ENCODE data around the gene SLC35F1. TPM values are rescaled to one million over a fixed set of nuclear protein-coding genes. Genes with fewer than 3 reads are reported as not detected.
A peak's percentile ranks its signal among the peaks of the same experiment; 100 is the strongest.

The SLC35F1 gene
- total and polyA plus RNA-seq, 9 of the 15 experiments (the other 6 are each of a cell fraction or from before 2014, with no cell fraction given): 0.03 to 0.06 TPM; not detected in 7

GRCh38 chr6:118186672-118187567, 279.9 kb downstream of the SLC35F1 start (continued):
- TF ChIP-seq ZNF764 (CRISPR knock-in tag; IDR thresholded peaks at IDR 0.05; ENCODE audit: low read depth) (no peak), E2F3 (CRISPR knock-in tag; IDR thresholded peaks at IDR 0.05) (no peak), ZBTB7A (IDR thresholded peaks at IDR 0.05; ENCODE audit: borderline replicate concordance, control insufficient read depth, low read depth, low read length) (no peak), CCAR2 (IDR thresholded peaks at IDR 0.05; ENCODE audit: low read depth, low read length) (no peak), ZNF436 (CRISPR knock-in tag; IDR thresholded peaks at IDR 0.05) (no peak), DACH1 (IDR thresholded peaks at IDR 0.05; ENCODE audit: partially characterized antibody) (no peak), TEAD4 (IDR thresholded peaks at IDR 0.05; ENCODE audit: low read length) (no peak), TEAD4 (CRISPR knock-in tag; IDR thresholded peaks at IDR 0.05; ENCODE audit: borderline replicate concordance) (no peak), HLTF (IDR thresholded peaks at IDR 0.05) (no peak), ZNF668 (CRISPR knock-in tag; IDR thresholded peaks at IDR 0.05) (no peak)

- H3K9me3 ChIP-seq (replicated peaks; ENCODE audit: control insufficient read depth, insufficient read depth, low read depth, low read length): no peaks in the 10 kb centered on the region
- no peak overlapping the region for H3K9ac ChIP-seq (ENCODE audit: insufficient read depth in 1 of 2, low read depth in 2 of 2, low read length in 2 of 2)
- no peaks in the 10 kb centered on the region for H3K4me1 ChIP-seq (replicated peaks in 1 of 2; ENCODE audit: control insufficient read depth in 2 of 2, insufficient read depth in 2 of 2, low read length in 2 of 2)
- H3K36me3 ChIP-seq (ENCODE audit: control insufficient read depth, insufficient read depth, low read length): no peaks in the 10 kb centered on the region
- DNase-seq (ENCODE audit: extremely low read depth in 1 of 4, low spot score in 3 of 4) (no peak), ATAC-seq (no peak), FAIRE-seq (no peak)
- H3K4me2 ChIP-seq (ENCODE audit: insufficient read depth, low read length): no peak overlapping the region
- in situ Hi-C loops (cut with MboI) (no loop called here), intact Hi-C loops (cut with micrococcal nuclease) (no loop called here)
- no peak overlapping the region for H3K4me3 ChIP-seq
- no peaks in the 10 kb centered on the region for H4K20me1 ChIP-seq (replicated peaks; ENCODE audit: control insufficient read depth, insufficient read depth, low read length)
- TF ChIP-seq CEBPG (CRISPR knock-in tag; IDR thresholded peaks at IDR 0.05) (no peak), CEBPG (tag; conservative IDR thresholded peaks at IDR 0.05 in 1 of 2, IDR thresholded peaks at IDR 0.05 in 1 of 2) (peak; percentile 12 to 44; a peak in 1 of 4 replicates), IFI16 (CRISPR knock-in tag; IDR thresholded peaks at IDR 0.05) (no peak), POLR2AphosphoS5 (IDR thresholded peaks at IDR 0.05; ENCODE audit: control insufficient read depth, insufficient read depth, low read depth, low read length) (no peak), BDP1 (IDR thresholded peaks at IDR 0.05; ENCODE audit: insufficient read depth, insufficient read length) (no peak), EGR1 (conservative IDR thresholded peaks at IDR 0.05) (peak; percentile 19; the same call in 1 of the 2 replicates), ELF4 (CRISPR knock-in tag; IDR thresholded peaks at IDR 0.05) (no peak)
- POLR2A ChIA-PET: no interaction called here
- no peak overlapping the region for H2AFZ ChIP-seq (ENCODE audit: low read depth, low read length)
- H3K27me3 ChIP-seq (ENCODE audit: control insufficient read depth in 2 of 2, insufficient read depth in 2 of 2, low read length in 2 of 2): no peaks in the 10 kb centered on the region
- no peaks in the 10 kb centered on the region for H3K79me2 ChIP-seq (ENCODE audit: control insufficient read depth, insufficient read depth, low read length)
- BruUV-seq (replicated peaks): no TSS peak
- CTCF ChIA-PET (ENCODE audit: low intra/inter-chr PET ratio): interaction anchor here (0.7 kb wide), 1 partner anchor 96 kb away, joined by 3 read pairs; no protein-coding TSS in a partner anchor
- no peak overlapping the region for H3K27ac ChIP-seq (ENCODE audit: extremely low read depth, low read depth, low read length)
- H3K9me1 ChIP-seq (ENCODE audit: control insufficient read depth, insufficient read depth, low read length): no peaks in the 10 kb centered on the region
- WGBS (ENCODE audit: insufficient coverage, low coverage, missing lambda C conversion rate): 2% methylated on average over 3 of the region's 3 CpGs
Measured at GRCh38 chr6:118187568-118188164, 280.6 kb downstream of the SLC35F1 start.
